GM18870 (cell line): Measurements from ENCODE around the gene STUM.
"Not testable (repeated sequence)": the region's sequence is repeated elsewhere in the genome, so short reads cannot be mapped to it uniquely, and the experiment has no call there.

Source experiments
- ATAC-seq: cut with Tn5 transposase; IDR thresholded peaks from one replicate; pipeline ENCODE4 v1.9.1; 2021; ENCODE audit warnings: moderate library complexity; ENCODE audit not compliant: unreplicated experiment

STUM gene

GRCh38 chr1:226635456-226635941 is 86.9 kb downstream of the STUM start:
- ATAC-seq, result no peak

DNA sequence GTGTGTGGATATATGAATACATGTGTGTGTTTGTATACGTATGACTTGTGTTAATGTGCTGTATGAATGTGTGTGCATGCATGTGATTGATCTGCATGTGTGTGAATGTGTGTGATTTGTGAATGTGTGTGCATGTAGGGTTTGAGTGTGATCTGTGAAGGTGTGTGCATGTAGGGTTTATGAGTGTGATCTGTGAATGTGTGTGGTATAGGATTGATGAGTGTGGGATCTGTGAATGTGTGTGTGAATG is 88.2 kb downstream of the STUM start:
- no peak for ATAC-seq

DNA sequence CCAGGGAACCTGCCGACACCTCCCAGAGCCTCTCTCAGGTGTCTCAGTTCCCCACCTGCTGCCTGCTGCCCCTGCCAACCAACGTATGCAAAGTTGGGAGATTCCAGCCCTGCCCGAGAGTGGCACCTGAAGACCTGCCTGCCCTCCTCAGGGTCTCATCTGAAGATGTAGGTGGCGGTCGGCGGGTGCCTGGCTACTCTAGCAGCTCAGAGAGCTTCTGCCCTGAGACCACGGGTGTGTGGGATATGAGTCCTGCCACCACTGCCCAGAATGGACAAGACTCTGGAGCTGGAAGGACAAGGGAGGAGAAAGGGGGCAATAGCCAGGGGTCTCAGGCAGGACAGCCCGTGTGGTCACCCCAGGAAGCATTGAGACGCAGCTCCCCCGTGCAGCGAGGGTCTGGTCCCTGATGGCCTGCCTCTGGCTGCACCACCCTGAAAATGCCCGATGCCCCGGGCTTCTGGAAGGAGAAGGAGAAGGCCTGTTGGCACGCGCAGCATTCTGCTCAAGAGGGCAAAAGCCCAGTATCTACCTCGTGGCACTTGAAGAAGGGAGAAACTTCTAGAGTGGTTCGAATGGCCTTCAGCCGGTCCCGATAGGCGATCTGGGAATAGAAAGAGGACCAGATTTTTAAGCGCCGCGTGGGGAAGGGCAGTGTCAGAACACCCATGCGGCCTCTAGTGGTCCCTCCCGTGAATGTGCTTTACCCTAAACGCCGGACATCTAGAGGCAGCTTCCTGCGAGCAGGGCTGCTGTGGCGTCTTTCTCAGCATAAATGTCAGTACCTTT is 88.8 kb downstream of the STUM start:
- ATAC-seq, result no peak

DNA sequence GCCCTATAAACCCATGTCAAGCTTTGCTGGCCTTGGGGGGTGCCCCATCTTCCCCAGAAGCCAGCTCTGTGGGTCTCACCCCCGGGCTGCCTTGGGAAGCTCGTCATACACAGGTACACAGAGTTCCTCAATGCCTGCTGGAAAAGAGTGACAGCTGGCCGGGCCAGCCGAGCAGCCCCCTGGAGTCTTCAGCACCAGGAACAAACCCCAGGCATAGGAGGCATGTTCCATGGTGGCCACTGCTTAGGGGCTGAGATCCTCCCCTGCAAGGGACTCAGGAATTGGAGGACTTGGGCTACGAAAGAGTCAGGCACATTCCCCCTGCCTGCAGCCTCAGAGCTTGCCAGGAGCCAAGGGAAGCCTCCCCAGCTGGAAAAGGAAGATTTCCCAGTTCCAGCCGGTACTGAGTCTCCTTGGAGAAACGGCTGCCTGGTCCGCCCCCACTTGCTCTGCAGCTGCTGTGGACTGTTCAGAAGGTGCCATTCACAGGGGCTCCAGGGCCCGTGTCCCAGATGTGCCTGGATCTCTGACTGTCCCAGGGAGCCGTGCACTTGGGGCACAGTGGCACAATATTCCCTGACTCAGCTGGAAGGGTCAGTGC is 89.5 kb downstream of the STUM start:
- no peak for ATAC-seq

DNA sequence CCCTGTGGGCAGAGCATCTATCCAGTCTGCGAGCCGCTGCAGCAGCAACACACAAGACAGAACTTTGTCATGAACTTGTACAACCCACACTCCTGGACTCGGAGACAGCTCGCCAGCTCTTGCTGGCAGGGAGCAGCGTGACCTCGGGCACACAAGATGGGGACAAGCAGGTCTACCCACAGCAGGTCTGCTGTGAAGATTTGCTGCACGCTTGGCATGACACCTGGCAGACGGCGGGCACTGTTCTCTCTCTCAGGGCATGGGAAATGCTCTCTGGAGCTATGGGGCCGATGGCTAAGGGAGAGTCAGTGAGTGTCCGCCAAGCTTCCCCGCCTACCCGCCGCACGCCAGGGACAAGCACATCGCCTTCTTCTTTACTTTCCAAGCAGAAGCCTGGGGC is 90.0 kb downstream of the STUM start:
- ATAC-seq, result no peak

DNA sequence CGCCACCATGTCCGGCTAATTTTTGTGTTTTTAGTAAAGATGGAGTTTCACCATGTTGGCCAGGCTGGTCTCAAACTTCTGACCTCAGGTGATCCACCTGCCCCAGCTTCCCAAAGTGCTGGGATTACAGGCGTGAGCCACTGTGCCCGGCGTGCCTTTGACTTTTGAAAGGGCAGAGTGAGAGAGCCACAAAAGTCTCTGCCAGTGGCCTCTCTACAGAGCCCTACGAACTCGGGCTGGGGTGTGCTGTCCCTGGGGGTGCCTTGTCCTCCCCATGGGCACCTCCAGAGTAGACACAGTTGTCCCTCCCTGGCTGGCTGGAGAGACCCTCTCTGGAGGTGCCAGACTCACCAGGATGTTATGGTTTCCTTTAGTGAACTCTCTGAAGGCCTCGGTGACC is 90.6 kb downstream of the STUM start:
- ATAC-seq, result not testable (repeated sequence)

GRCh38 chr1:226639631-226640061 is 91.1 kb downstream of the STUM start:
- no peak for ATAC-seq

DNA sequence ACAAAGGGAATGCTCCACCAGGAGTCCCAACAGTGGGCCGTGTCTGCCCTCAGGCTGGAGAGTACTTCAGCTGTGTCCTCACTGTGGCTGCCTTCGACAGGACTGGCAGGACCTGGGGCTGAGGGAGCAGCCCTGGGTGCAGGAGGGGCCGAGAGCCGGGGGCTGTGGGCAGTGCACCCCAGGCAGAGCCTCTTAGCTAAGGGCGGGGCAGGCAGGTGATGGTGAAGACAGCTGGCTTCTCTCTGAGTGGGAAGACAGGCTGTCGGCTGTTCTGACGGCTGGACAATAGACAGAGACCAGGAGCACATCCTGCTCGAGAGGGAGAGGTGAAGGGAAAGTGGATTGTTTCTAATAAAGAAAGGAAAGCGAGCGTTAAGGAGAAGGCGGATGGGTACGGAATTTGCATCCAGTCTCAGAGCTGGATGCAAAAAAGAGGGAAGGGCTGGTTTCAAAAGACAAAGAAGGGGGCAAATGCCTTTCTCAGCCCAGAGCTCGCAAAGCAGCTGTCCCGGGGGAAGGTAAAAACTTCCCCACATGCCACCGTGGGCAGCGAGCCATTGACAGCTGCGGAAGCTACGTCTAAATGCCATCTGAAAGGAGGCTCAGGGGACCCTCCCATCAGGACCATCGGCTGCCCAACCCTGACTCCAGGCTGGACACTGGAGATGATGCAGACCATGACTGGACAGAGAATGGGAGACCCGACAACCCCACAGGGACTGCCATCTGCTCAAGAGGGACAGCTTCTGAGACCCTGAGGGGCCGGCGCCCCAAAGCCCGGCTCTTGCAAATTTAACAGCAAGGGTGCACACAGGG is 92.0 kb downstream of the STUM start:
- ATAC-seq, result no peak

DNA sequence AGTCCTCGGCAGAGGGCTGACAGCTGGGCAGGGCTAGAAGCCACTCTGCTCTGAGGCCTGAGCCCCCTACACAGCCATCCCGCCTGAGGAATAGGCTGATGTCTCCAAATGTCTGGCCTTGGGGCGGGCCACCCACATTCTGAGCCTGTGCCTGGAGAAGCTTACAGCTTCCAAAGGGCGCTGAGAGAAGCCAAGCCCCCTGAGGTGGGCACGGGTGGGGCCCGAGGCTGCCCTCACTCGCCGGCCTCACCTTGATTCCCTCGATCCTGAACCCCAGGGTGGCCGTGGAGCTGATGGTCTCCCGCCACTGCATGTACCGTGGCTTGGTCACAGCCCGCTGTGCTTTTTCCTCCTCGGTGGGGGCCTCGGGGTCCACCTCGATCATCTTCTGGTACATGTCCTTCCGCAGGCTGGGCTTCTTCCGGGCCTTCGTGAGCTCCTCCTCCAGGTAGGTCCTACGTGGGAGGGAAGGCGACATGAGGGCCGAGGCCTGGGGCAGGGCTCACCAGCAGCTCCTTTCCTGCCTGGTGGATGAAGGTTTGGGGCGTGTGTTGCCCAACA is 93.2 kb downstream of the STUM start:
- no peak for ATAC-seq

DNA sequence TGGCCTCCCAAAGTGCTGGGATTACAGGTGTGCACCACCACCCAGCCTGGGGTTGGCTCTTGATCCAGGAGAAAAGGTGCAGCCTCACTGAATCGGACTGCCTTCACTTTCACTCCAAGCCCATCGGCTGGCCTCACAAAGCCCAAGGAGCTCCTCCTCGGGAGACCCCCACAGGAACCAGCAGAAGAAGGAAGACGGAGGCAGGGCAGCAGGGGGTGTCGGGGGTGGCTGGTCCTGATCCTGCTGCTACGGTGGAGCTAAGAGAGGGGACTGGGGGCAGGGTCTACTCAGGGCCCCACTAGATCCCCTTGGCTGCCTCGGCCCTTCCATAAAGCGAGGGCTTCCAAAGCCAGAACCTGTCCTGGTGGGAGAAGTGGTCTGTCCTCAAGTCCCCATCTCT is 93.9 kb downstream of the STUM start:
- no peak for ATAC-seq

- ATAC-seq, result peak; percentile 77
Measured at GRCh38 chr1:226643177-226643576, 94.6 kb downstream of the STUM start.

DNA sequence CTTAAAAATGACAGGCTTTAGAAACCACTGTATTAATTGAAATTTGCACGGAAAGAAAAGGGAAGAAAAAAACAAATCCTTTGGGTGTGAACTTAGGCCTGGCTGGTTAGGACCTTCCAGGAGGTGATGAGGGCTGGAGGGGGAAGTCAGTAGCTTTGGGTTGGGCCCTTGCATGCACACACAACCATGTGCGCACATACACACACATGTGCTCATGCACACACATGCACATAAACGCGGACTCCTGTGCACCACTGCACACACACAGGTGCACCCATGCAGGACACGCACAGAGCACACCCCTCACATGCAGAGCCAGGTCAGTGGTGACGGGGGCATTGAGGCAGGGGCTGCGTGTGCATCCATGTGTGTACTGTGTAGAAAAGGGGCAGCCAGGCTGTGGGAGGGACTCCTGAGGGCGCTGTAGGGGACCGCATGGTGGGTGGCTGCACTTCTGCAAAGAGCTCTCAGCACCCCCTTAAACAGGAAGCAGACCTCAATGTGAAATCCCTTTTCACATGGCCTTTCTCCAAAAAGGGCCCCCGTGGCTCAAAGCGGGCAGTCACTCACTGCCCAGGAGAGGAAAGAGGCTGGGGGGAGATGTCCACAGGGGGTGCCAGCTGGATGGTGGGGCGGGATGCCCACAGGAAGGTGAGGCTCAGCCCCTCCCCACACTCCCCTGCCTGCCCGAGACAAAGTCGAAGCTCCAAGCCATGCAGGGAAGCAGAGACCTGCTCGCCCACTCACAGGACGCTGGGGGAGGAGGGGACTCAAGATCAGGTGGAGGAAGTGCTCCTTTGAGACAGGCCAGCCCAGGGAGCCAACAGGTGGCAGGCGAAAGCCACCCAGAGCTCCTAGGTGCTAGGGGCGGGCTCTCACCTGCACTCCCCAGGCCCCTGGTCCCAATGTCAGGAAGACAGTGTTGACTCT is 95.3 kb downstream of the STUM start:
- ATAC-seq, result no peak

GRCh38 chr1:226644541-226645176 is 96.1 kb downstream of the STUM start:
- no peak for ATAC-seq

DNA sequence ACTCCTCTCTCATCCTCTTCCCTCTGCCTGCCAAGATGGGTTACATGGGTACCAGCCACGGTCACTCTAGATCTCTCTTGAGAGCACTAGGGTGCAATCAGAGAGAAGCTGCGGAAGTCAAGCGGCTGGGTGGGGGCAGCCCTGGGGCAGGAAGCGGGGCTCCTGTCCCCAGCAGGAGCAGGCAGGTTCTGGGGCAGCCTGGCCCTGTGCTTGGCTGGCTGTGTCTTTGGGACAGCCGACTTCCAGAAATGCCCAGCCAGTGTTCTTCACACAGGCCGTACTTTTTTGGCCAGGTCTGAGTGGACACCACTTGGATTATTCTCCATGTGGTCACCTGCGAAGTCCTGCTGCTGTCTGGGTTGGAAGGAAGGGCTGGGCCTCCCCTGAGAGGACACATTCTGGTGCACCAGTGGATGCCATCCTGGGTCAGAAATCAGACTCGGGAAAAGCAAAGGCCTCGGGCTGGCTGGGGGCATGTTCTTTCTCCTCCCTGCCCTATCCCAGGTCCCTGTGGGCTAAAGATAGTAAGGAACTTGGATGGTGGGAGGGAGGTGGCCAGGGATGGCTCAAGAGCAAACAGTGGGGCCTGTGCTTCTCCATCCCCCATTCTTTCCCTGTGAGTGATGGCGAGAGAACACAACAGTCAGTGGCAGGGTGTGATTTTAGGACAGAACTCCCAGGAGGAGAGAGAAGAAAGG is 96.9 kb downstream of the STUM start:
- no peak for ATAC-seq

- ATAC-seq, result no peak
Measured at GRCh38 chr1:226646026-226646869, 97.7 kb downstream of the STUM start.

- ATAC-seq, result no peak
Measured at GRCh38 chr1:226646870-226647449, 98.4 kb downstream of the STUM start.

DNA sequence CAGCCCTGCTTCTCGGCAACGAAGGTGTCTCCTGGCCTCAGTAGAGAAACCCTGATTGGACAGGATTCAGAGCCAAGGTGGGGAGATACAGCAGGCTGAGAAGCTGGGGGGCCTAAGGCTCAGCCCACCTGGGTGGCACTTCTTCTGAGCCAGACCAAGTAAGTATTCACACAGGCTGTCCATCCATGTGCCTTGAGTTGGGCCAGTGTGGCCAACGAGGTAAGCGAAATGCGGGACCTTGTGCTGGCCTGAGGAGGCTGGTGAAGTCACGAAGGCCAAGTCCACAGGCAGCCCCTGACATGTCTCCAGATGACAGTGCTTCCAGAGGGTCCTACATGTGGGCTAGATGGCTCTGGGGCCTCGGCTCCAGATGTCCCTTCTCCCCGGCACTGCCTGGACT is 99.2 kb downstream of the STUM start:
- no peak for ATAC-seq

GRCh38 chr1:226648421-226648820 is 99.9 kb downstream of the STUM start:
- no peak for ATAC-seq
